ENCODE results near the gene KCP. TPM values are rescaled to one million over a fixed set of nuclear protein-coding genes. Genes with fewer than 3 reads are reported as not detected.
A peak's percentile ranks its signal among the peaks of the same experiment; 100 is the strongest.

KCP gene
- polyA plus RNA-seq, 3 donors, result 0.11 to 0.16 TPM; not detected in 1

DNA sequence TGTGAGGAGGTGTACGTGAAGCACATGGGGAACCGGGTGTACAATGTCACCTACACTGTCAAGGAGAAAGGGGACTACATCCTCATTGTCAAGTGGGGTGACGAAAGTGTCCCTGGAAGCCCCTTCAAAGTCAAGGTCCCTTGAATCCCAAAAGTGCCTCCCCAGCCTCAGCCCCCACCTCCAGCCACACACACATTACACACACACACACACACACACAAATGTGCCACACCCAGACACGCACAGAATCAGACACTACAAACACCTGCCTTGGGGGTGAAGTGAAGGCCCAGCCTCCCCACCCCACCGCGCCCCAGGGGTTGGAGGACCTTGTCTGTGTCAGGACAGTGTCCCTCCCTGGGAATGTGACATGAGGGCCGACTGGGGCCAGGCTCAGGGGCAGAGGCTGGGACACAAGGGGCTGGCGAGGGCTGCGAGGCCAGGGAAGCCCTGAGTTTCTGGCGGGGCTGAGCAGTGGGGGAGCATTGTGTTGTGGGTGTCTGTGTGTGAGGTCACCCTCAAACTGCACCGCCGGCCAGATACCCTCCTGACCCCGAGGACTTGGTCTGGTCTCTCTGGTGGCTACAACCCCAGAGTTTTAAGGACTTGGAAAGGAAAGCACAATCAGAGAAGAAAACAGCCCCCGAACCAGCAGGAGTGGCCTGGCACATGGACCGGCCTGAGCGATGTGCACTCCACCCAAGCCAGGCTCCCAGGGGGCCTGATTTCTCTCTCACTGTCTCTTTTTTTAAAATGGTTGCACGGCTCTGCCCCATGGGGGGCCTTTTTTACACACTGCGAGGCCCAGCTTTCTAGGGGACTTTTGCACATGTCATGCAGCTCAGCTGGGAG is 51.9 kb downstream of the KCP start:
- no peaks in the 10 kb centered on the region for H3K27me3 ChIP-seq (ENCODE audit: control insufficient read depth in 2 of 2, insufficient read depth in 2 of 2, low read length in 2 of 2)
- Mint-ChIP-seq H3K4me1 (peaks cover 6% of the 10 kb centered on the region), H3K27ac (no peak overlapping the region), H3K4me3 (peak overlapping the region in 1 of 2 donors; percentile 5), H3K9me3 (peaks cover 0 to 3% (median 0%) of the 10 kb centered on the region in 7 donors), H3K36me3 (no peaks in the 10 kb centered on the region), H3K27me3 (ENCODE audit: low read depth in 3 of 3) (peaks cover 1 to 9% (median 5%) of the 10 kb centered on the region in 3 donors)
- H2AFZ ChIP-seq (ENCODE audit: insufficient read depth, low read depth, low read length, poor library complexity, severe bottlenecking), result no peak overlapping the region
- WGBS (ENCODE audit: insufficient coverage), result 94% methylated on average over 8 of the region's 18 CpGs
- H3K4me2 ChIP-seq (replicated peaks; ENCODE audit: extremely low read depth, low read length, poor library complexity, severe bottlenecking), result no peak overlapping the region
- H3K4me1 ChIP-seq (ENCODE audit: control insufficient read depth in 1 of 2, insufficient read depth in 2 of 2, low read length in 2 of 2), result peaks cover 3 to 8% of the 10 kb centered on the region in 2 donors
- no peaks in the 10 kb centered on the region for H3K36me3 ChIP-seq (replicated peaks in 1 of 2; ENCODE audit: control insufficient read depth in 1 of 2, insufficient read depth in 2 of 2, low read length in 2 of 2)
- TF ChIP-seq, protein P1, sequence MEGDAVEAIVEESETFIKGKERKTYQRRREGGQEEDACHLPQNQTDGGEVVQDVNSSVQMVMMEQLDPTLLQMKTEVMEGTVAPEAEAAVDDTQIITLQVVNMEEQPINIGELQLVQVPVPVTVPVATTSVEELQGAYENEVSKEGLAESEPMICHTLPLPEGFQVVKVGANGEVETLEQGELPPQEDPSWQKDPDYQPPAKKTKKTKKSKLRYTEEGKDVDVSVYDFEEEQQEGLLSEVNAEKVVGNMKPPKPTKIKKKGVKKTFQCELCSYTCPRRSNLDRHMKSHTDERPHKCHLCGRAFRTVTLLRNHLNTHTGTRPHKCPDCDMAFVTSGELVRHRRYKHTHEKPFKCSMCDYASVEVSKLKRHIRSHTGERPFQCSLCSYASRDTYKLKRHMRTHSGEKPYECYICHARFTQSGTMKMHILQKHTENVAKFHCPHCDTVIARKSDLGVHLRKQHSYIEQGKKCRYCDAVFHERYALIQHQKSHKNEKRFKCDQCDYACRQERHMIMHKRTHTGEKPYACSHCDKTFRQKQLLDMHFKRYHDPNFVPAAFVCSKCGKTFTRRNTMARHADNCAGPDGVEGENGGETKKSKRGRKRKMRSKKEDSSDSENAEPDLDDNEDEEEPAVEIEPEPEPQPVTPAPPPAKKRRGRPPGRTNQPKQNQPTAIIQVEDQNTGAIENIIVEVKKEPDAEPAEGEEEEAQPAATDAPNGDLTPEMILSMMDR (IDR thresholded peaks at IDR 0.05), result no peak
- no peaks in the 10 kb centered on the region for H3K9me3 ChIP-seq (replicated peaks in 1 of 2; ENCODE audit: control insufficient read depth in 1 of 2, insufficient read depth in 1 of 2, low read length in 2 of 2)
- H3K27ac ChIP-seq (ENCODE audit: low read depth in 1 of 2, low read length in 2 of 2), result no peak overlapping the region
- H3K9ac ChIP-seq (ENCODE audit: insufficient read depth, low read length, poor library complexity, severe bottlenecking), result no peak overlapping the region
- intact Hi-C loops (cut with micrococcal nuclease), result no loop called here
- peaks cover 10% of the 10 kb centered on the region for H3K79me2 ChIP-seq (ENCODE audit: insufficient read depth, low read length)
- peaks cover 3% of the 10 kb centered on the region for H4K20me1 ChIP-seq (ENCODE audit: insufficient read depth, low read length)
- no peak overlapping the region for H3K4me3 ChIP-seq (replicated peaks in 1 of 3; ENCODE audit: low read depth in 2 of 3, low read length in 3 of 3)
- DNase-seq, result no peak

DNA sequence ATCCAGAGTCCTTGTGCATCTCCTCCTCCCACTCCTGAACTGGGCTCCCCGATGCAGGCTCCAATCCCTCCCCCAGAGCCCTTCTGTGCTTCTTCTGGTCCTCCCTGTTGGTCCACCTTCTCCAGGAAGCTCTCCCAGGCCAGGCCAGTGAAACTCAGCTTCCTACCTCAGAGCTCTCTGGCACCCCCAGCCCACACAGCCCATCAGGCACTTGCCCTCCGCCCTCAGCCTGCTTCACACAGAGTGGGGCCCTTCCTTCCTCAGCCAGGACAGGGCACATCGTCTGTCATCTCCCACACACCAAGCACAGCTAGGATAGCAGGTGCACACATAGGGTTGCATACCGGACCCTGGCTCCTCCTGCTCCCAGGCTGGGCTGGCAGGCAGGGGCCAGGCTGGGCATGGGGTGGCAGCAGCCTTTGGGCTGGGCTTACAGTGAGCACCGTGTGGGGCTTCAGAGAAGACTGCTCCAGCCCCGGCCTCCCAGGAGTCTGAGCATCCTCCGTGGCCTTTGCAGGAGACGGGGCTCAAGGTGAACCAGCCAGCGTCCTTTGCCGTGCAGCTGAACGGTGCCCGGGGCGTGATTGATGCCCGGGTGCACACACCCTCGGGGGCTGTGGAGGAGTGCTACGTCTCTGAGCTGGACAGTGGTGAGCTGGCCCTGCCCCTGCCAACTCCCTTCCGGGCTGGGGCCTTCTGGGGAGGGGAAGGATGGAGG is 54.3 kb downstream of the KCP start:
- no peaks in the 10 kb centered on the region for H3K9me3 Mint-ChIP-seq
- H3K9me3 ChIP-seq (replicated peaks in 1 of 2; ENCODE audit: control insufficient read depth in 1 of 2, insufficient read depth in 1 of 2, low read length in 2 of 2), result no peaks in the 10 kb centered on the region
- no peak overlapping the region for H3K27ac Mint-ChIP-seq
- H4K20me1 ChIP-seq (ENCODE audit: insufficient read depth, low read length), result no peaks in the 10 kb centered on the region
- no peaks in the 10 kb centered on the region for H3K4me1 Mint-ChIP-seq
- H3K79me2 ChIP-seq (ENCODE audit: insufficient read depth, low read length), result no peaks in the 10 kb centered on the region
- H2AFZ ChIP-seq (ENCODE audit: insufficient read depth, low read depth, low read length, poor library complexity, severe bottlenecking), result no peak overlapping the region
- no peak overlapping the region for H3K4me3 ChIP-seq (replicated peaks in 1 of 3; ENCODE audit: low read depth in 2 of 3, low read length in 3 of 3)
- no peaks in the 10 kb centered on the region for H3K27me3 ChIP-seq (ENCODE audit: control insufficient read depth in 2 of 2, insufficient read depth in 2 of 2, low read length in 2 of 2)
- H3K4me1 ChIP-seq (ENCODE audit: control insufficient read depth in 1 of 2, insufficient read depth in 2 of 2, low read length in 2 of 2), result no peaks in the 10 kb centered on the region
- H3K9ac ChIP-seq (ENCODE audit: insufficient read depth, low read length, poor library complexity, severe bottlenecking), result no peak overlapping the region
- H3K36me3 ChIP-seq (replicated peaks in 1 of 2; ENCODE audit: control insufficient read depth in 1 of 2, insufficient read depth in 2 of 2, low read length in 2 of 2), result no peaks in the 10 kb centered on the region
- intact Hi-C loops (cut with micrococcal nuclease), result no loop called here
- no peak overlapping the region for H3K4me3 Mint-ChIP-seq
- TF ChIP-seq, protein P1 (IDR thresholded peaks at IDR 0.05), result no peak
- H3K27ac ChIP-seq (ENCODE audit: low read depth in 1 of 2, low read length in 2 of 2), result no peak overlapping the region
- no peak for DNase-seq
- WGBS (ENCODE audit: insufficient coverage), result 98% methylated on average over 8 of the region's 17 CpGs
- no peaks in the 10 kb centered on the region for H3K36me3 Mint-ChIP-seq
- no peak overlapping the region for H3K4me2 ChIP-seq (replicated peaks; ENCODE audit: extremely low read depth, low read length, poor library complexity, severe bottlenecking)
- H3K27me3 Mint-ChIP-seq (ENCODE audit: low read depth in 3 of 3), result peaks cover 1 to 14% (median 5%) of the 10 kb centered on the region in 3 donors

Measured in CD14-positive monocyte (primary cell).